T1000 (cell line): Measurements from ENCODE around the gene TLCD3B.
"Not testable (repeated sequence)": the region's sequence is repeated elsewhere in the genome, so short reads cannot be mapped to it uniquely, and the experiment has no call there.

Experiments
- DNase-seq: peaks from one replicate; lab custom pipeline; 2025; ENCODE audit warnings: mixed read lengths; lab: John Stamatoyannopoulos, UW

TLCD3B gene

DNA sequence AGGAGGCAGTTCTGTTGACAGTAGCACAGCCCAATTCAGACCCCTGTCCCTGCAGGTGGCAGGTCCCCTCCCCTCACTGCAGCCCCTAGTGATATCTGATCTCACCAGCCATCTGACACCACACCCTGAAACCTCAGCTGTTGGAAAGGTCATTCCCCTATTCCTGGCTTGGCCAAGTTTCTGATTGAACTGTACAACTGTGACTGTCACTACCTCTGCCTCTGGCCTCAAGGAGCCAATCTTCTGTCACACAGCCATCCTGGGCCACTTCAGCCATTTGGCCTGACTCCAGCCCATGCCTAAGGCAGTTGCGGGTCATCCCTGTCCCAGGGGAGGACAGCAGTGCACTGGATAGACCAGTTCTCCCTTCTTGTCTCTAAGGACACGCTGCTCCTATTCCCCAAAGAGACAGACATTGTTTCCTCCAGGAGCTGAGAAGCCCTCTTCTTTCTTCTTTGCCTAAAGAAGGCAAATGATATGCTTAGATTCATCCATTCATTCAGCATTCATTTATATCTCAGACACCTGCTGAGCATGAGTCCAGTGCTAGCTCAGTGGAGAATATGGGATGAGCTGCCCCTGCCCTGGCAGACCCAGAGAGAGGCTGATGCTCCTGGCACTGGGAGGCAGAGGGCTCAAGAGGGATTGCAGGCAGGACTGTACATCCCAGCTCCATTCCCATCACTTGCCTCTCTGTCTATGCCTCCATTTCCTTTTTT is 29.9 kb upstream of the TLCD3B start:
- no peak for DNase-seq

- no peak for DNase-seq
These were observed 29.3 kb upstream of the TLCD3B start for GRCh38 chr16:30060346-30060745.

- DNase-seq, result no peak
These were observed 24.0 kb upstream of the TLCD3B start for GRCh38 chr16:30054959-30055553.

- no peak for DNase-seq
These were observed 23.4 kb upstream of the TLCD3B start for GRCh38 chr16:30054451-30054850.

DNA sequence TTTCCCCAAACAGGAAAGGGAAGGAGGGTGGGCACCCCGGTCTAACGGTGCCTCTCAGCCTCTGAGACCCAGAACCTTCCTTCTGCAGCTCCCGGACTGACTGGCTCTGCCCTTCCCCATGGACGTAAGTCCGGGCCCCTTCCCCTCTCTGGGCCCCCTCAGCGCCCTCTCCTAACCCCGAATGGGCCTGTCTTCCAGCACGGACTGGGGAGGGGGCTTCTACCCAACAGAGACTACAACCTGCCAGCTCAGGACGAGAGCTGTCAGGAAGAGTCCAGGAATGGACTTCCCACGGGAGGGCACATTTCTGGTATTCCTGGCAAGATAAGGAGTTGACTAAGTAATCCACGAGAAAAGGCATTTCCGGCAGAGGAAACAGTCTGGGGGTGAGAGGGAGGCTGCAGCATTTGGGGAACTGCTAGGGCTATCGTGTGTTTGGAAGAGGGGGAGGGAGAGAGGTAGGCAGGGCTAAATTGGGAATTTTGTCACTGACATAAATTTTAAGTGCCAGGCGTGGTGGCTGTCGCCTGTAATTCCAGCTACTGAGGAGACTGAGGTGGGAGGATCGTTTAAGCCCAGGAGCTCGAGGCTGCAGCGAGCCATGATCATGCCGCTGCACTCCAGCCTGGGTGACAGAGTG is 22.4 kb upstream of the TLCD3B start:
- peak; percentile 37 for DNase-seq

GRCh38 chr16:30052671-30053372 is 21.8 kb upstream of the TLCD3B start:
- DNase-seq, result peak; percentile 92

DNA sequence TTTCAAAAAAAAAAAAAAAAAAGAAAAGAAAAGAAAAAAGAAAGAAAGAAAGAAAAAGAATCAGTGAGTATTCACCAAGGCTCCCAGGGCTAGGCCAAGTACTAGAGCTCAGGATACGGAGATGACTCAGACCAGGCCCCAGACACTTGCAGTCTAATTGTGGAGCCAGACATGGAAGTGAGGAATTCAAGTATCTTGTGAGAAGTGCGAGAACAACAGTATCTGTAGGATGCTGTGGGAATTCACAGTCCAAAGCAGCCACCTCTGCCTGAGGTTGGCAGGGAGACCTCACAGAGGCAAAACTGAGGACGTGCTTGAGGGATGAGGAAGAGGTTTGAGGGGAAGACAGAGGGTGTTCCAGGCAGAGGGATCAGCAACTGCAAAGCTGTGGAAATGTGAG is 20.4 kb upstream of the TLCD3B start:
- DNase-seq, result no peak

GRCh38 chr16:30049871-30050270 is 18.8 kb upstream of the TLCD3B start:
- DNase-seq, result no peak

DNA sequence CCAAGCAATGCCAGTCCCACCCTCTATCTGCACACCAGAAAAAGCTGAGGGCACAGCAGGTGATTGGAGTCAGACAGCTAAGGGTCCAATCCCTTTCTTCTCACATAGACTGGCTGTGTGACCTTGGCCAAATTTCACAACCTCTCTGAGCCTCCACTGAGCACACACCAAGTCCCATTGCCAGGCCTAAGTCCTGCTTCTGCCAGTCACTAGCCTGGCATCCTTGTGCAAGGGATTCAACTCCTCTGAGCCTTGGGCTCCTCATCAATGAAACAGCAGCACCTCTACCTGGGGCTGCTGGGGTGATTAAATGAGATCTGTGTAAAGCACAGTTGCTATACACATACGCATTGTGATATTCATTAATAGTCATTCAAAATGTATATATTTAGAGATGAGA is 15.5 kb upstream of the TLCD3B start:
- no peak for DNase-seq

DNA sequence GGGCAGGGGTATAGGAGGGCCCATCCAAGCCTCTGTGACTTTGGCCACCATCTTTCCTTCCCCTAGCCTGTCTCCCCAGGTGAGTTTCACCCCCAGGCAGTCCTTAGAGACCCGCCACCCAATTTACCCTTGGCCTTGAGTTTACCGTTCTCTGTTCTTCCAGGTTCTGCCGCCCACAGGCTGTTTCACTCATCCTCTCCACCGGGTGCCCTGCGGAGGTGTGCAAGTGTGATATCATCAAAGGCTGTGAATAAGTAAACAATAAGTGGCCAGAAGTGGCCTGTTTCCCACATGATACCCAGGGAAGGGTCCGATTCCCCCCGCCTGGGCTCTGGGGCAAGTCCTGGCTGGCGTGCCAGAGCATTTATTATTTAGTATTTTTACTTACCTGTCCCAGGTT is 15.1 kb upstream of the TLCD3B start:
- DNase-seq, result no peak

- DNase-seq, result no peak
These were observed 10.8 kb upstream of the TLCD3B start for GRCh38 chr16:30041841-30042240.

DNA sequence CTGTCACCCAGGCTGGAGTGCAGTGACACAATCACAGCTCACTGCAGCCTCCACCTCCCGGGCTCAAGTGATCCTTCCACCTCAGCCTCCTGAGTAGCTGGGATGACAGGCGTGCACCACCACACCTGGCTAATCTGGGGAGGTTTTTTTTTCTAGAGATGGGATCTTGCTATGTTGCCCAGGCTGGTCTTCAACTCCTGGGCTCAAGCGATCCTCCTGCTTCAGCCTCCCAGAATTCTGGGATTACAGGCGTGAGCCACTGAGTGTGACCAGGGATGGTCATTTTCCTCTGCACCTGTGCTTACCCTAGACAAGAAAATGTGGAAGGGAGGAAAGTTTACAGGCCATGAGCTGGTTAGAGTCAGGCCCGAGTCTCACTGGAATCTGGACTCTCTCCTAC is 9.6 kb upstream of the TLCD3B start:
- not testable (repeated sequence) for DNase-seq

DNA sequence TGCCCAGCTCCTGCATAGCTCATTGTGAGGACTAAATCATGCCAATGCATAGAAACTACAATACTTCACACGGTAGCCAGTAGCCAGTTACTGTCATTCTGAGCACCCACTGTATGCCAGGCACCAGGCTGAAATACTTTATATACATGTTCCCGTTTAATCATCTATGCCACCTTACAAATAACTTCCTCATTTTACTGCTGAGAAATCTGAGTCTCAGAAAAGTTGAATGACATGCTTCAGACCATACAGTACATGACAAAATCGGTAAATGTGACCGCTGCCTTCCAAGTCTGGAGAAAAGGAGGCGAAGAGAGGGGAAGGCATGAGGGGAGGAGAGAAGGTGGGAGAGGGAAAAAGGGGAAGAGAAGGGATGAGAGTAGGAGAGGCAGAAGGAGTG is 9.2 kb upstream of the TLCD3B start:
- DNase-seq, result no peak

GRCh38 chr16:30033270-30033669 is 2.2 kb upstream of the TLCD3B start:
- no peak for DNase-seq

DNA sequence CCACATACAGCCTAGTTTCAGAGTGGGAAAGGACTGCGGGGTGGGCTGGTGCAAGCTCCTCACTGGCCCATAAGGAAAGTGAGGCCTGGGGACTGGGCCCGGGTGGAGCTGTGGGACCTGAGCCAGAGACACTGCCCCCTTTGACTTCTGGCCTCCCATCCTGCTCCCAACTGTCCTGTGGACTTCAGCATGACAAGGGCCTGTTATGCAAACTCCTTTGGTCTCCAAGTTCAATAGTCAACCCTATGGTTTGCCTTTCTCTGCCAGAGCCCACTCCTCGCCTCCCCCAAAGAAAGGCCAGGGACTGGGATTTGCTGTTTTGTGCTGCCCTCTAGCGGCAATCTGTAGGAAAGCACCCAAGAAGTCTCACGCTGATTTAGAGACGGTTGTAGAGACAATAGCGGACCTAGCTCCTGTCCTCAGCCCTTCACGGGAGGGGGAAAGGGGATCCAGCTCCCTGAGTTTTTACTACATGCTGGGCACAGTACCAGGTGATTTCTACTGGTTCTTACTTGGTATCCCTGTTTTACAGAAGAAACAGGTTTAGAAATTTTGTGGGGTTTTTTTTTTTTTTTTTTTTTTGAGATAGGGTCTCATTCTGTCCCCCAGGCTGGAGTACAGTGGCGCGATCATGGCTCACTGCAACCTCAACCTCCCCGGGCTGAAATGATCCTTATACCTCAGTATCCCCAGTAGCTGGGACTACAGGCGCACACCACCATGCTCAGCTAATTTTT is 1.2 kb upstream of the TLCD3B start:
- peak; percentile 46 for DNase-seq

DNA sequence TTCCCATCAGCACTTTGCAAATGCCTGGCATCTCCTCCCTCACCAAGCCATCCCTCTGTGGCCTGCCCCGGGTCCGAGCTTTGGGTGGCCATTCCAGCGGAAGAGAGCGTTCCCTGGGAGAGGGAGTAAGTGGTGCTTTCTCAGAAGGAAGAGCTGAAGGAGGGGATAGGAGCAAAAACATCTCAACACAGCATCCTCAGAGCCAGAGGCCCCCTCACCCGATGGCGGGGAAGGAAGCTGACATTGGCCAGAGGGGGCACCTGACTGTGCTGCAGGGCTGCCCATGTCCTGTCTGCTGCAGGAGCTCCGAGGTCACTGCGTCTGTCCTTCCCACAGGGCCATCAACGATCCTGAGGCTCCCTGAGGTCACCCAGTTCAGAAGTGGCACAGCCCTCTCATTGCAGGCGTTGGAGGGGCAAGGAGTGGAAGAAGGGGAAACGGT is 427 bp upstream of the TLCD3B start:
- DNase-seq, result no peak

DNA sequence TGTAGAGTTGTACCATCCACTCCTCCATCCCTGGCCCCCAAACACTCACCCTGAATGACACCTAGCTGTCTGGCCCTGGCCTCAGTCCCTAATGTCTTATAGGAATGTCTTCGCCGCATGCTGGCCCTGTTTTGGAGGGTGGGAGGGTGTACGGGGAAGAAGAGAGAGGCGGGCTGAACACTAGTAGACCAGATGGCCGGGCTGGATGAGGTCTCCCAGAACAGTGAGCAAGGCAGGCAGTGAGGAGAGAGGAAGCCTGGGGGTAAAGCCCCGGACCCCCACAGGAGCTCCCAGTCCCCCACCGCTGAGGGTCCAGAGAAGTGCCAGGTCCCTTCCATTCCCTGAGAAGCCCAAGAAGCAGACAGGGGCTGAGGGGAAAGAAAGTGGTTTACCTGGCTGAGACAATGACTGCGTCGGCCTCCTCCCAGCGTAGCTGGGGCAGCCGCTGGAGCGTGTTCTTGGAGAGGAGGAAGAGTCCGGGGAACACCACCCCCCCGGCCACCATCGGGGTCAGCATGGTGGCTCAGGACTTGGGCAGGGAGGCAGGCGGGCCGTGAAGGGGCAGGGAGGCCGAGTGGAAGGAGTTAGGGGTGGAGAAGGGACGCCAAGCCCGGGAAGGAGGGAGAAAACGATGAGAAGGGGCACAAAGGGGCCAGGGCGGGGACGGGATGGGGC is 923 bp downstream of the TLCD3B start:
- no peak for DNase-seq

- no peak for DNase-seq
These were observed 2.5 kb downstream of the TLCD3B start for GRCh38 chr16:30028438-30029076.

DNA sequence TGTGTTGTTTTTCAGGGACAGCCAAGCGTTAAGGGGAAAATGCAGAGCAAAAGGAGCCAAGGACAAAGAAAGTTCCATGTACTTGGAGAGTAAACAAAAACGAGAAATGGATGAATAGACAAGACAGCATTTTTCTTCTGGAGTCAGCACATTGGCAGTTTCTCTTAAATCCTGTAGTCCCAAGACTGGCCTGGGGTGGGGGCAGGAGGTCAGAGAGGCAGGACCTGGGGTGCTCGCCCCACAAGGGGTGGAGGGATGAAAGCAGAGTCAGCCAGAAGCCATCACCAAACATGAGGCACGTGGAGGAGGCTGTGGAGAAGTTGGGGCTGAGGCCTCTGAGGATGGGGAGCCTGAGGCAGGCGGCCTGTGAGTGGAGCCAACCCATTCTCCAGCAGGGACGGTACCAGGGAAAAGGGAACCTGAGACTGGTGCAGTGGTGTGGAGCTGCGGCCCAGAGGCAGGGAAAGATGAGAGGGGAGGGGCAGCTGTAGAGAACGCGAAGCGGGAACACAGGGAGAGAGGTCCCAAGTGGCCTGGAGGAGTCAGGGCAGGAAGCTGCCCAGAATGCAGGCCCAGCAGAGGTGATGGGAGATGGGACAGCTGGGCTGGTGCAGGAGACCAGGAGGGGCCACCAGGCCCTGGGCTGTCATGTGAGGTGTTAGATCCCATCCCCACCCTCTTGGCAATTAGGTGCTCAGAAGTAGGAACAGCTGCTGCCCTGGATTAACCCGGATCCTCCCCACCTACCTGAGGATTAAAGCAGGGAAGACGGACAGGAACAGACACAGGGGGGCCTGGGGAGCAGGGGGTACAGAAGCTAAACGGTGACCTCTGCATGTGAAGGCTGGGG is 3.3 kb downstream of the TLCD3B start:
- no peak for DNase-seq

DNA sequence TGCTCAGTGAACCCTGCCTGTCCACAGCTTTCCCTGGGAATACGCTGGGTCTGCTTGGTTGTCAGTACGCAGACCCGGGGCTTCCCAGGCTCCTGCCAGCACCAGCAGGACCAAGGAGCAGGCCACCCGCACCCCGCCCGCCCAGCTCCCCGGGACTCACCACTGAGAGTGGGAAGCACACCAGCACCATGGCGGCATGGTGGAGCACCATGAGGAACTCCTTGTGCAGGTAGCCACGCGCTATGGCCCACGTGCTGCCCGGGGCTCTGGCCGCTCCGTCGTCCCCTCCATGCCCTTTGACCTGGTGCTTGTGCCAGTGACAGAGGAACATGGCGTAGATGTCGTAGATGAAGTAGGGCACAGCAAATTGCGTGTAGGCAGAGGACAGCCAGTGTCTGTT is 4.6 kb downstream of the TLCD3B start:
- no peak for DNase-seq
